Nephron (organoid): ENCODE results near the gene MICOS13.

Experiments
- H3K27ac Mint-ChIP-seq, 3 experiments: 2 replicates each; pipeline ENCODE4 v1.8.0; 2020; ENCODE audit warnings: mixed read lengths in 3 of 3, mild to moderate bottlenecking in 2 of 3, moderate library complexity in 1 of 3
- H3K27me3 Mint-ChIP-seq: 2 replicates; pipeline ENCODE4 v1.8.0; 2021; ENCODE audit warnings: low read depth, mild to moderate bottlenecking, moderate library complexity, mixed read lengths
- H3K36me3 Mint-ChIP-seq: 2 replicates; pipeline ENCODE4 v1.8.0; 2020; ENCODE audit warnings: low read depth, mixed read lengths
- H3K4me1 Mint-ChIP-seq: 2 replicates; pipeline ENCODE4 v1.8.0; 2020; ENCODE audit warnings: mixed read lengths
- H3K4me3 Mint-ChIP-seq, 3 experiments: 2 replicates each; pipeline ENCODE4 v1.8.0; 2020; ENCODE audit warnings: mild to moderate bottlenecking in 3 of 3, mixed read lengths in 3 of 3, moderate library complexity in 2 of 3
- H3K9me3 Mint-ChIP-seq: 2 replicates; pipeline ENCODE4 v1.8.0; 2020; ENCODE audit warnings: mixed read lengths
- CTCF ChIP-seq, 3 experiments: fragments of 200-600 bp; sonication (generic); IDR thresholded peaks; one replicate each; pipeline ENCODE4 v1.5.0; 2021; ENCODE audit warnings: antibody characterized with exemption in 3 of 3; ENCODE audit not compliant: unreplicated experiment in 3 of 3

The MICOS13 gene

GRCh38 chr19:5718579-5719273, 38.4 kb upstream of the MICOS13 start:
- Mint-ChIP-seq H3K27ac (peak overlapping the region; percentile 56 to 87 (median 78)), H3K36me3 (peaks cover 13% of the 10 kb centered on the region), H3K4me3 (peak overlapping the region; percentile 94), H3K27me3 (no peaks in the 10 kb centered on the region), H3K4me1 (peaks cover 9% of the 10 kb centered on the region), H3K9me3 (no peaks in the 10 kb centered on the region)
- no peak for TF ChIP-seq CTCF (IDR thresholded peaks at IDR 0.05; ENCODE audit: unreplicated experiment in 3 of 3)

GRCh38 chr19:5718037-5718578, 37.8 kb upstream of the MICOS13 start:
- Mint-ChIP-seq H3K4me3 (peak overlapping the region; percentile 94), H3K27ac (no peak overlapping the region), H3K9me3 (no peaks in the 10 kb centered on the region), H3K4me1 (peaks cover 9% of the 10 kb centered on the region), H3K27me3 (no peaks in the 10 kb centered on the region), H3K36me3 (peaks cover 19% of the 10 kb centered on the region)
- TF ChIP-seq CTCF (IDR thresholded peaks at IDR 0.05; ENCODE audit: unreplicated experiment in 3 of 3): no peak

GRCh38 chr19:5717215-5717935, 37.1 kb upstream of the MICOS13 start:
- no peaks in the 10 kb centered on the region for H3K9me3 Mint-ChIP-seq
- H3K4me3 Mint-ChIP-seq: peak overlapping the region; percentile 83 to 94 (median 94)
- peaks cover 9% of the 10 kb centered on the region for H3K4me1 Mint-ChIP-seq

GRCh38 chr19:5714816-5715215, 34.5 kb upstream of the MICOS13 start:
- Mint-ChIP-seq H3K36me3 (peaks cover 31% of the 10 kb centered on the region), H3K4me3 (no peak overlapping the region), H3K27me3 (no peaks in the 10 kb centered on the region), H3K27ac (no peak overlapping the region), H3K9me3 (no peaks in the 10 kb centered on the region), H3K4me1 (peaks cover 9% of the 10 kb centered on the region)
- TF ChIP-seq CTCF (IDR thresholded peaks at IDR 0.05; ENCODE audit: unreplicated experiment in 3 of 3): no peak

More at GRCh38 chr19:5717215-5717935, 37.1 kb upstream of the MICOS13 start:
- Mint-ChIP-seq H3K27me3 (no peaks in the 10 kb centered on the region), H3K36me3 (peaks cover 24% of the 10 kb centered on the region), H3K27ac (no peak overlapping the region)
- no peak for TF ChIP-seq CTCF (IDR thresholded peaks at IDR 0.05; ENCODE audit: unreplicated experiment in 3 of 3)

GRCh38 chr19:5713228-5713627, 32.9 kb upstream of the MICOS13 start:
- no peaks in the 10 kb centered on the region for H3K4me1 Mint-ChIP-seq
- H3K27ac Mint-ChIP-seq: no peak overlapping the region
- no peaks in the 10 kb centered on the region for H3K27me3 Mint-ChIP-seq
- peaks cover 31% of the 10 kb centered on the region for H3K36me3 Mint-ChIP-seq
- no peak for TF ChIP-seq CTCF (IDR thresholded peaks at IDR 0.05; ENCODE audit: unreplicated experiment in 3 of 3)
- H3K9me3 Mint-ChIP-seq: no peaks in the 10 kb centered on the region
- no peak overlapping the region for H3K4me3 Mint-ChIP-seq
